HepG2 (cell line): ENCODE data around the gene BDKRB1.

Experiments used
- BRCA1 ChIP-seq: sonication (generic); formaldehyde crosslinking; IDR thresholded peaks from 2 replicates; pipeline ENCODE4 v1.4.0; 2020; ENCODE audit warnings: missing genetic modification reagents
- CBFB ChIP-seq: sonication (generic); formaldehyde crosslinking; IDR thresholded peaks from 2 replicates; pipeline ENCODE4 v1.4.0; 2020; ENCODE audit warnings: missing genetic modification reagents
- CC2D1A ChIP-seq: sonication (generic); formaldehyde crosslinking; IDR thresholded peaks from 2 replicates; pipeline ENCODE4 v1.8.1; 2023; ENCODE audit warnings: mild to moderate bottlenecking, missing genetic modification reagents
- CHD2 ChIP-seq: IDR thresholded peaks from 2 replicates; pipeline ENCODE4 v1.6.1; 2011; ENCODE audit warnings: low read depth, low read length, improper control_type of control experiment
- CTCF ChIP-seq: sonication (generic); formaldehyde crosslinking; IDR thresholded peaks from 2 replicates; pipeline ENCODE4 v1.5.0; 2020; ENCODE audit warnings: mild to moderate bottlenecking, missing genetic modification reagents, moderate library complexity
- FOXM1 ChIP-seq: sonication (generic); formaldehyde crosslinking; IDR thresholded peaks from 2 replicates; pipeline ENCODE4 v1.5.0; 2020; ENCODE audit warnings: missing genetic modification reagents
- MLXIP ChIP-seq: sonication (generic); formaldehyde crosslinking; IDR thresholded peaks from 2 replicates; pipeline ENCODE4 v1.9.0; 2021; ENCODE audit warnings: missing genetic modification reagents, borderline replicate concordance
- RNF2 ChIP-seq: fragments of 450-650 bp; conservative IDR thresholded peaks from 2 replicates; pipeline ENCODE4 v1.6.1; 2016; ENCODE audit warnings: low read depth
- TMF1 ChIP-seq: sonication (generic); formaldehyde crosslinking; IDR thresholded peaks from 2 replicates; pipeline ENCODE4 v1.8.1; 2022; ENCODE audit warnings: low read depth, missing genetic modification reagents
- ZBTB7A ChIP-seq: sonication (generic); formaldehyde crosslinking; IDR thresholded peaks from 2 replicates; pipeline ENCODE4 v1.8.0; 2022; ENCODE audit warnings: mild to moderate bottlenecking, missing genetic modification reagents
- ZFX ChIP-seq: sonication (generic); formaldehyde crosslinking; IDR thresholded peaks from 2 replicates; pipeline ENCODE4 v1.4.0; 2020; ENCODE audit warnings: mild to moderate bottlenecking, low read depth, missing genetic modification reagents, moderate library complexity
- ZSCAN12 ChIP-seq: sonication (generic); formaldehyde crosslinking; IDR thresholded peaks from 2 replicates; pipeline ENCODE4 v1.9.0; 2021; ENCODE audit warnings: mild to moderate bottlenecking, missing genetic modification reagents
- ZZZ3 ChIP-seq: sonication (generic); formaldehyde crosslinking; IDR thresholded peaks from 2 replicates; pipeline ENCODE4 v1.4.0; 2020; ENCODE audit warnings: missing genetic modification reagents, mild to moderate bottlenecking, borderline replicate concordance

- TF ChIP-seq ZFX (CRISPR knock-in tag): no peak
- TF ChIP-seq MLXIP (CRISPR knock-in tag): no peak
- TF ChIP-seq CHD2: no peak
- no peak for TF ChIP-seq CTCF (CRISPR knock-in tag)
- no peak for TF ChIP-seq FOXM1 (CRISPR knock-in tag)
- no peak for TF ChIP-seq CBFB (CRISPR knock-in tag)
- no peak for TF ChIP-seq RNF2
- no peak for TF ChIP-seq TMF1 (CRISPR knock-in tag)
- no peak for TF ChIP-seq ZBTB7A (CRISPR knock-in tag)
- TF ChIP-seq ZSCAN12 (CRISPR knock-in tag): no peak
- no peak for TF ChIP-seq ZZZ3
- TF ChIP-seq BRCA1 (CRISPR knock-in tag): no peak
- TF ChIP-seq CC2D1A: no peak
These were observed 42.0 kb downstream of the BDKRB1 start for GRCh38 chr14:96297997-96298515.
